ENCODE measurements around the gene ADTRP.

ADTRP gene

DNA sequence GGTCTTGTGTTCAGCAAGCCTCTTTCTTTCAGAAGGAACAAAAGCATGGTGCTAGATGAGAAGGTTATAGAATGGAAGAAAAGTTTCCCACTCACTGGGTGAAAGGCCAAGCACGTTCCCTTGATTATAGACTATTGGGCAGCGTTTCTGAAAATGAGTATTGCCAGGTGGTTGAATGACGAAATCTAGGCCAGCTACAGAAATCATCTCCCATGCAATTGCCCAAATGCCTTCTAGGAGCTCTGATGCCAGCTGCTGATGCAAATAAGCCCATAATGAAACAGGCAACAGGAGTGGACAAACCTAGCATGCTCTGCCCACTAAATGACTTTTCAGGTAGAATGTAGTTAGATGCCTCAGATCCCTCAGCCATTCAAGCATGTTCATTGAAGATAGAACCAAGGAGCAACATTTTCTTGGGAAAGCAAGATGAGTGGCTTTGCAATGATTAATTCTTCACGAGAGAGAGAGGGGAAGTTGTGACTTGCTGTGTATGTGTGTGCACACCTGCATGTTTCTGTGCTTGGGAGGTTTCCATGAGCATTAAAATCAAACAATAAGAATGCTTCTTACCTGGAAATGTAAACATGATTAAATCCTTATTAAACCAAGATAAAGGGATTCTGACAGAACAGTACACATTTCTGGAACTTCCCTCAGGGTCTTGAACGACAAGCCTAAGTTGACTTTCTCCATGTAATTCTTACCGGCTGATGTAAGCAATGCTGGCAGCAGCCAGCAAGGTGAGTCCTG, 43.6 kb downstream of the ADTRP start:
- Mint-ChIP-seq H3K27me3 (no peaks in the 10 kb centered on the region), H3K4me1 (peaks cover 76% of the 10 kb centered on the region), H3K9me3 (peaks cover 6 to 14% of the 10 kb centered on the region in 2 donors), H3K4me3 (no peak overlapping the region), H3K27ac (no peak overlapping the region)
- no peak for ATAC-seq
- no peak for DNase-seq

- H3K4me1 Mint-ChIP-seq: peaks cover 67% of the 10 kb centered on the region
- ATAC-seq (peak; percentile 79), DNase-seq (peak; percentile 70 to 85)
- no peaks in the 10 kb centered on the region for H3K27me3 Mint-ChIP-seq
- peaks cover 6 to 14% of the 10 kb centered on the region in 2 donors for H3K9me3 Mint-ChIP-seq
- peak overlapping the region; percentile 85 to 89 for H3K27ac Mint-ChIP-seq
- H3K4me3 Mint-ChIP-seq: peak overlapping the region; percentile 48 to 51
These were observed 46.5 kb downstream of the ADTRP start for GRCh38 chr6:11732036-11732631.

GRCh38 chr6:11731423-11731822, 47.2 kb downstream of the ADTRP start:
- H3K27me3 Mint-ChIP-seq: no peaks in the 10 kb centered on the region
- DNase-seq (no peak), ATAC-seq (no peak)
- peaks cover 6 to 14% of the 10 kb centered on the region in 2 donors for H3K9me3 Mint-ChIP-seq
- H3K4me1 Mint-ChIP-seq: peaks cover 68% of the 10 kb centered on the region
- H3K4me3 Mint-ChIP-seq: peak overlapping the region; percentile 42 to 63
- peak overlapping the region; percentile 30 to 89 for H3K27ac Mint-ChIP-seq

DNA sequence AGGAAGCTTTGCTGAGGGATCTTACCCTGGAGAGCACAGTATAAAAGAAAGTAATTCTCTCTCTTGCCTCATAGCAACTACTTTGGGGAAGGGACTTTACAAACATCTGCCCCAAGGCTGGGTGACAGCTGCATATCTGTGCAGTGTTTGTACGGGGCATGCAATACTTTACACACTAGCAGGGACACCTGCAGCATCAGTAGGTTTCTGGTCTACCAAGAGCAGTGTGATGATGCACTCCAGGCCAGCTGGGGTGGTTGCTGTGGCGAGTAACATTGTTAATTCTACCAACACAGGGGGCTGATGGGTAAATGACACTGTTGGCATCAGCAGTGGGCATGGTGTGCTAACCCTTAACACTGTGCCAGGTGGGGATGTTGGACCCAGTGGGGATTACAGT, 48.0 kb downstream of the ADTRP start:
- Mint-ChIP-seq H3K27ac (peak overlapping the region; percentile 45 to 96), H3K4me3 (peak overlapping the region in 1 of 2 donors; percentile 30), H3K9me3 (peaks cover 6 to 14% of the 10 kb centered on the region in 2 donors), H3K27me3 (no peaks in the 10 kb centered on the region), H3K4me1 (peaks cover 75% of the 10 kb centered on the region)
- ATAC-seq (peak; percentile 50), DNase-seq (peak; percentile 36 to 52)

DNA sequence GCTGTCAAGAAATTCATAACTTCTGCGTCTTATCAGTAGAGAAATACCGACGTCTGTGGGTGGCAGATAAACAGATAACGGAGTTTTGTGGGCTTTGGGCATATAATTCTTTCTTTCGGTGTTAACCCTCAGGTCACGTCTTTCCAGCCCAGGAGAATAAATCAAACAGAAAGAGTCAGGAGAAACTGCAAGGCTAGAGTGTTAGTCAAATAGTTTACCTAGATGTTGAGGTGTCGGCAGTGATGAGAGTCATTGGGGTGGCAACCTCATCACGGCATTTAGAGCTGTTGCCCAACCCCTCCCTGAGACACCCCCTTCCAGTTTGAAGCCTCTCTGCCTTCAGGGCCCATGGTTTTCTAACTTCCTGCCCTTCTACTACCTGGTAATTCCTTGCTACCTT, 49.5 kb downstream of the ADTRP start:
- H3K4me1 Mint-ChIP-seq: peaks cover 85% of the 10 kb centered on the region
- H3K27ac Mint-ChIP-seq: peak overlapping the region; percentile 74 to 96
- peaks cover 6 to 14% of the 10 kb centered on the region in 2 donors for H3K9me3 Mint-ChIP-seq
- DNase-seq: peak; percentile 54 to 64
- no peaks in the 10 kb centered on the region for H3K27me3 Mint-ChIP-seq
- ATAC-seq: peak; percentile 64
- peak overlapping the region; percentile 88 for H3K4me3 Mint-ChIP-seq

GRCh38 chr6:11727998-11728961, 50.3 kb downstream of the ADTRP start:
- H3K9me3 Mint-ChIP-seq: peaks cover 3 to 9% of the 10 kb centered on the region in 2 donors
- H3K27me3 Mint-ChIP-seq: no peaks in the 10 kb centered on the region
- peak overlapping the region; percentile 88 for H3K4me3 Mint-ChIP-seq
- DNase-seq: peak; percentile 44 to 55
- peak overlapping the region; percentile 74 to 96 for H3K27ac Mint-ChIP-seq
- H3K4me1 Mint-ChIP-seq: peaks cover 85% of the 10 kb centered on the region
- peak; percentile 53 for ATAC-seq

GRCh38 chr6:11727346-11727997, 51.1 kb downstream of the ADTRP start:
- no peak for DNase-seq
- Mint-ChIP-seq H3K9me3 (peaks cover 0 to 6% of the 10 kb centered on the region in 2 donors), H3K27ac (peak overlapping the region; percentile 75 to 95), H3K27me3 (no peaks in the 10 kb centered on the region), H3K4me3 (peak overlapping the region; percentile 88), H3K4me1 (peaks cover 85% of the 10 kb centered on the region)
- no peak for ATAC-seq

DNA sequence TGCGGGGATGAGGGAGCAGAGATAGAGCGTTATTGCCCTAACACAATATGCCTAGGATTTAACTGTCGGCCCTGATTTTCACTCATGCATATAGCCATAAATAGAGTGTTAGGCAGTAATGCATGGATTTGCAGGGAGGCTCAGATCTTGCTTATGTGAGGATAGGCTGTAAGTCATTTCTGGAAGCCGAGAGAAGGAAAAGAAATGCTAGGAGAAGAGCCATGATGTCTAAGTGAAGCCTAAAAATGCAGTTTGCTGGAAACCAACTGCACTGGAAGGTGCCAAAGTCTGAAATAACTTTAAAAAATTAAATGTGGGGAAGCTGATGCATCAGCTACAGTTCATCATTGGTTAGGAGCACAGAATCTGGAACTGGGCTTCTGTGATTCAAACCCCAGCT, 54.3 kb downstream of the ADTRP start:
- Mint-ChIP-seq H3K4me1 (peaks cover 79% of the 10 kb centered on the region), H3K4me3 (peak overlapping the region; percentile 70 to 78), H3K9me3 (peaks cover 0 to 10% of the 10 kb centered on the region in 2 donors), H3K27me3 (no peaks in the 10 kb centered on the region), H3K27ac (no peak overlapping the region)
- ATAC-seq: no peak
- no peak for DNase-seq

- Mint-ChIP-seq H3K4me3 (peak overlapping the region; percentile 70 to 78), H3K27ac (peak overlapping the region; percentile 85 to 95), H3K9me3 (peaks cover 0 to 10% of the 10 kb centered on the region in 2 donors), H3K27me3 (no peaks in the 10 kb centered on the region), H3K4me1 (peaks cover 80% of the 10 kb centered on the region)
- DNase-seq (no peak), ATAC-seq (no peak)
These were observed 55.6 kb downstream of the ADTRP start for GRCh38 chr6:11722805-11723631.

- Mint-ChIP-seq H3K27ac (peak overlapping the region in 1 of 2 donors; percentile 22), H3K4me3 (peak overlapping the region; percentile 51 to 70), H3K4me1 (peaks cover 88% of the 10 kb centered on the region), H3K27me3 (no peaks in the 10 kb centered on the region), H3K9me3 (peaks cover 0 to 10% of the 10 kb centered on the region in 2 donors)
- no peak for DNase-seq
- peak; percentile 47 for ATAC-seq
These were observed 56.4 kb downstream of the ADTRP start for GRCh38 chr6:11722220-11722619.

GRCh38 chr6:11718463-11718862, 60.1 kb downstream of the ADTRP start:
- peaks cover 0 to 10% of the 10 kb centered on the region in 2 donors for H3K9me3 Mint-ChIP-seq
- DNase-seq: no peak
- ATAC-seq: no peak
- H3K4me1 Mint-ChIP-seq: peaks cover 88% of the 10 kb centered on the region
- no peaks in the 10 kb centered on the region for H3K27me3 Mint-ChIP-seq
- H3K4me3 Mint-ChIP-seq: peak overlapping the region in 1 of 2 donors; percentile 11
- H3K27ac Mint-ChIP-seq: peak overlapping the region; percentile 31 to 35

DNA sequence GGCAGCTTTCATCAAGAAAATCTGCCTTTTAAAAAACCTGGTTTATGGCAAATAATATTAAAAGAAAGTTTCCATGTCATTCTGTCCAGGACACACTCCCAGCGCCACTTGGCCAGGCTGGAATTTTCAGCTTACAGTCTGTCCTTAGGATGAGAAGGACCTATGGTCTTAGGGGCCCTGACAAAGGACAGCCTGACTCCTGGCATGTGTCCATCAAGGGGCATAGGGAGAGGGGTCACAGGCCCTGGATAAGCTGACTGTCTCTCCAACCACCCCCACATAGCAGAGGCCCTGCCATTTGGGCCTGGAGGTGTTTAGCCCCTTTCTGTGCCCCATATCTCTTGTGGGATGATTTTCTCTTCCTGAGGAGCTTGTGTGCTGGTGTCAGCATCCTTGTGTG, 60.6 kb downstream of the ADTRP start:
- Mint-ChIP-seq H3K9me3 (peaks cover 0 to 10% of the 10 kb centered on the region in 2 donors), H3K27me3 (no peaks in the 10 kb centered on the region), H3K4me1 (peaks cover 88% of the 10 kb centered on the region), H3K4me3 (peak overlapping the region in 1 of 2 donors; percentile 11), H3K27ac (peak overlapping the region; percentile 31 to 35)
- no peak for ATAC-seq
- DNase-seq: no peak

DNA sequence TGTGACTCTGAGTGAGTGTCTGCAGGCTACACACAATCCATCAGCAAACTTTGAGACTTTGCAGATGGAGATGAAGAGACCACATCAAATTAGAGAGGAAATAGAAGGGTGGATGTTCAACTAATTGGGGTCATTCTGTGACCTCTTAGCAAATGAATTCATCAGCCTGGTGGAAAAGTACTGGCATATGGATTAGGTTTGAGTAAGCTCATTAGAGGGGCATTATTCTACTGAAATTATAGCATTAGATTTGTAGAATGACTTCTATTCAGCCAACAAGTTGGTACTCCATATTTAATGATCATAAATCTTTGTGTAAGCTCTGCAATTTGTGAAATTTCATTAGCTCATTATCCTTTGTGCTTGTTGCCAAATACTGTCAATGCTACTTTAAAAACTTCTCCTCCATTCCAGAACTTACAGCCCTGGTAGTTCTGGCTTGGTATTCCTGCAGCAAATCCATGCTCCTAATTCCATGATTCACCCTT, 63.8 kb downstream of the ADTRP start:
- DNase-seq: no peak
- peak overlapping the region in 1 of 2 donors; percentile 91 for H3K27ac Mint-ChIP-seq
- H3K27me3 Mint-ChIP-seq: no peaks in the 10 kb centered on the region
- H3K4me1 Mint-ChIP-seq: peaks cover 94% of the 10 kb centered on the region
- no peak for ATAC-seq
- H3K9me3 Mint-ChIP-seq: no peaks in the 10 kb centered on the region
- peak overlapping the region; percentile 55 to 69 for H3K4me3 Mint-ChIP-seq

Measured in stimulated activated naive CD8-positive, alpha-beta T cell treated with anti-CD3 and anti-CD28 coated beads, Interleukin-15, amount 100 ng/mL, for 72 hours (primary cell).